ENCODE measurements around the gene SERP2.
A peak's percentile ranks its signal among the peaks of the same experiment; 100 is the strongest.

The SERP2 gene

DNA sequence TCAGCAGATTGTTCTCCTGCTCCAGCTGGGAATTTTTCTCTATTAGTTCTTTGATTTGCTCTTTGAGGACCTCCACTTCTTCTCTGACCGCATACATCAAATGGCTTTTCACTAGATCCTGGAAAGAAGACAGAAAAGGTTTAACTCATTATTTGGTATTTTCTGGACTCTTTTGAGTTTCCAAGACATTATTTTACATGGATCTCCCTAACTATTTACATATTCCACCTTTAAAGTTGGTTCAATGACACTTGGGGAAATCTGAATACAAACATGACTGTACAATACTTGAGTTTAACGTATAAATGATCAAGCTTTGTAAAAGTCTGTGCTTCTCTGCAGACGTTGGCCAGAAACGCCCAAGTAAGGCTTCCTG is 61.1 kb downstream of the SERP2 start:
- DNase-seq (ENCODE audit: low read depth in 2 of 2): no peak

- DNase-seq (ENCODE audit: low read depth in 2 of 2): peak; percentile 83 to 88
Measured at GRCh38 chr13:44435142-44435918, 61.7 kb downstream of the SERP2 start.

- DNase-seq (ENCODE audit: low read depth in 2 of 2): no peak
Measured at GRCh38 chr13:44435919-44436510, 62.4 kb downstream of the SERP2 start.

GRCh38 chr13:44436589-44437337 is 63.1 kb downstream of the SERP2 start:
- DNase-seq (ENCODE audit: low read depth in 2 of 2): peak; percentile 18 to 38

GRCh38 chr13:44437356-44438233 is 64.0 kb downstream of the SERP2 start:
- no peak for DNase-seq (ENCODE audit: low read depth in 2 of 2)

GRCh38 chr13:44438234-44438579 is 64.6 kb downstream of the SERP2 start:
- no peak for DNase-seq (ENCODE audit: low read depth in 2 of 2)

- DNase-seq (ENCODE audit: low read depth in 2 of 2): no peak
Measured at GRCh38 chr13:44439452-44440024, 65.9 kb downstream of the SERP2 start.

DNA sequence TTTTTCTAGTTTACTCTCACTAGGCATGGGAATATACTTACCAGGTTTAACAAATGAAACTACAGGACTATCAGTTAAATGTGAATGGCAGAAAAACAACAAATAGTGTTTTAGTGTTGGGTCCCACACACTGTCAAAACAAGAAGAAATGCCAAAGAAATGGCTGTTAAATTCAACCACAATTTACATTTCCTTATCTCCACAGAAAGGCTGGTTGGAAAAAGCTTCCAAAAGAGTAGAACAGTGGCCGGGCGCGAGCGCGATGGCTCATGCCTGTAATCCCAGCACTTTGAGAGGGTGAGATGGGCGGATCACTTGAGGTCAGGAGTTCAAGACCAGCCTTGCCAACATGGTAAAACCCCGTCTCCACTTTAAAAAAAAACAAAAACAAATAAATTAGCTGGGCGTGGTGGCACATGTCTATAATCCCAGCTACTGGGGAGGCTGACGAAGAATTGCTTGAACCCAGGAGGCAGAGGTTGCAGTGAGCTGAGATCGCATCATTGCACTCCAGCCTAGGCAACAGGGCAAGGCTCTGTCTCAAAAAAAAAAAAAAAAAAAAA is 66.5 kb downstream of the SERP2 start:
- no peak for DNase-seq (ENCODE audit: low read depth in 2 of 2)
